Nephron (organoid): ENCODE data around the gene SPTLC3.

Experiments
- H3K27ac Mint-ChIP-seq, 3 experiments: 2 replicates each; pipeline ENCODE4 v1.8.0; 2020; ENCODE audit warnings: mixed read lengths in 3 of 3, mild to moderate bottlenecking in 2 of 3, moderate library complexity in 1 of 3
- H3K27me3 Mint-ChIP-seq: 2 replicates; pipeline ENCODE4 v1.8.0; 2021; ENCODE audit warnings: low read depth, mild to moderate bottlenecking, moderate library complexity, mixed read lengths
- H3K36me3 Mint-ChIP-seq: 2 replicates; pipeline ENCODE4 v1.8.0; 2020; ENCODE audit warnings: low read depth, mixed read lengths
- H3K4me1 Mint-ChIP-seq: 2 replicates; pipeline ENCODE4 v1.8.0; 2020; ENCODE audit warnings: mixed read lengths
- H3K4me3 Mint-ChIP-seq, 3 experiments: 2 replicates each; pipeline ENCODE4 v1.8.0; 2020; ENCODE audit warnings: mild to moderate bottlenecking in 3 of 3, mixed read lengths in 3 of 3, moderate library complexity in 2 of 3
- H3K9me3 Mint-ChIP-seq: 2 replicates; pipeline ENCODE4 v1.8.0; 2020; ENCODE audit warnings: mixed read lengths
- CTCF ChIP-seq, 3 experiments: fragments of 200-600 bp; sonication (generic); IDR thresholded peaks; one replicate each; pipeline ENCODE4 v1.5.0; 2021; ENCODE audit warnings: antibody characterized with exemption in 3 of 3; ENCODE audit not compliant: unreplicated experiment in 3 of 3

SPTLC3 gene

DNA sequence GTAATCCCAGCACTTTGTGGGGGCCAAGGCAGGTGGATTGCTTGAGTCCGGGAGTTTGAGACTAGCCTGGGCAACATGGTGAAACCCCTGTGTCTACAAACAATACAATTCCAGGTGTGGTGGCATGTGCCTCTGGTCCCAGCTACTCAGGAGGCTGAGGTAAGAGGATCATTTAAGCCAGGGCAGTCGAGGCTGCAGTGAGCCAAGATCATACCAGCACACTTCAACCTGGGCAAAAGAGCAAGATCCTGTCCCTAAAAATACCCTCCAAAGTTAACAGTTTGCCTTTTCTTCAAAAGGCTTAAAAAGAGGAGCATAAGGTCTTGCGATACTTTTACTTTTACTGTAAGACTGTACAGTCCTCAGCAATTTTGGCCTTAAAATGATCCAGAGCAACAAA is 10.7 kb upstream of the SPTLC3 start:
- Mint-ChIP-seq H3K36me3 (no peaks in the 10 kb centered on the region), H3K9me3 (no peaks in the 10 kb centered on the region), H3K4me1 (no peaks in the 10 kb centered on the region), H3K27ac (no peak overlapping the region), H3K27me3 (peaks cover 8% of the 10 kb centered on the region), H3K4me3 (no peak overlapping the region)
- no peak for TF ChIP-seq CTCF (IDR thresholded peaks at IDR 0.05; ENCODE audit: unreplicated experiment in 3 of 3)

DNA sequence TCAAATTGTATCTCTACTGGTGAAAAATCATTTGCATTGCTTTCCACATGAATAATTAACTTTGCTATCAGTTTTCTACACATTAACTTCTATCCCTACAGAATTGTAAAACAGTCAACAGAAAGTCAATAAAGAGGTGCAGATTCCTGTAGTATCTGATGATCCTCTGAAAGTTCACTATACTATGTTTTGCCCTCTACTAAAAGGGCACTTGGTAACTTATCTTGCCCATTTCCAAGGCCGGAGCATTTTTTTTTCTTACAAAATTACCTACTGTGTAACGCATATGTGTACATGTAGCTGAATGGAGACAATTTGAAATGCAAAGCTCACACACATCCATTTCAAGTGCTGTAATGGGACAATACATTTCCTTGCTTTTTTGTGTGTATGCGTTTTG is 9.6 kb upstream of the SPTLC3 start:
- H3K27ac Mint-ChIP-seq, result no peak overlapping the region
- H3K4me3 Mint-ChIP-seq, result no peak overlapping the region
- H3K4me1 Mint-ChIP-seq, result no peaks in the 10 kb centered on the region
- H3K27me3 Mint-ChIP-seq, result peaks cover 8% of the 10 kb centered on the region
- TF ChIP-seq CTCF (IDR thresholded peaks at IDR 0.05; ENCODE audit: unreplicated experiment in 3 of 3), result no peak
- no peaks in the 10 kb centered on the region for H3K9me3 Mint-ChIP-seq
- no peaks in the 10 kb centered on the region for H3K36me3 Mint-ChIP-seq

GRCh38 chr20:13002251-13002650 is 6.5 kb upstream of the SPTLC3 start:
- H3K4me1 Mint-ChIP-seq, result no peaks in the 10 kb centered on the region
- H3K36me3 Mint-ChIP-seq, result no peaks in the 10 kb centered on the region
- H3K9me3 Mint-ChIP-seq, result no peaks in the 10 kb centered on the region
- peak overlapping the region; percentile 29 to 71 (median 42) for H3K27ac Mint-ChIP-seq
- TF ChIP-seq CTCF (IDR thresholded peaks at IDR 0.05; ENCODE audit: unreplicated experiment in 3 of 3), result no peak
- H3K27me3 Mint-ChIP-seq, result peaks cover 8% of the 10 kb centered on the region
- no peak overlapping the region for H3K4me3 Mint-ChIP-seq

- Mint-ChIP-seq H3K4me1 (peaks cover 20% of the 10 kb centered on the region), H3K27ac (no peak overlapping the region), H3K9me3 (no peaks in the 10 kb centered on the region), H3K27me3 (peaks cover 6% of the 10 kb centered on the region), H3K4me3 (peak overlapping the region in 2 of 3 experiments; percentile 2 to 18), H3K36me3 (no peaks in the 10 kb centered on the region)
- no peak for TF ChIP-seq CTCF (IDR thresholded peaks at IDR 0.05; ENCODE audit: unreplicated experiment in 3 of 3)
Measured at GRCh38 chr20:13006825-13007224, 1.9 kb upstream of the SPTLC3 start.

DNA sequence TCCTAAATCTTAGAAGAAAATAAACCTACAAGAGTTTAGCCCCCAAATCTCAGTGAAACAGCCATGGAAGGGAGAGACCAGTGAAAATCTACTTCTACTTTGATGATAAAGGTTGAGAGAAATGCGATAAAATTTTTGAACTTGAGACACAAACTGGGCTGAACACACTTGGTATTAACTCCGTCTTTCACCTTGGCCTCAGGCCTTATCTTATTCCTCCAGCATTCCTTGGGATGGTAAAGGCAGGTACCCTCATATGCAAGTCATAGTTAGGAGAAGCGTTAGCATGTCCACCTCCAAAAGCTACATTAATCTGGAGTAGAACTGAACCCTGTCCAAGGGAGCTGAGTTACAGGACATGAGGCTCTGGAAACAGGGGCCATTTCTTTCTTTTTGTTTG is 1.2 kb upstream of the SPTLC3 start:
- Mint-ChIP-seq H3K9me3 (no peaks in the 10 kb centered on the region), H3K27me3 (peaks cover 4% of the 10 kb centered on the region), H3K27ac (no peak overlapping the region), H3K4me3 (no peak overlapping the region), H3K4me1 (peaks cover 22% of the 10 kb centered on the region), H3K36me3 (no peaks in the 10 kb centered on the region)
- TF ChIP-seq CTCF (IDR thresholded peaks at IDR 0.05; ENCODE audit: unreplicated experiment in 3 of 3), result no peak

DNA sequence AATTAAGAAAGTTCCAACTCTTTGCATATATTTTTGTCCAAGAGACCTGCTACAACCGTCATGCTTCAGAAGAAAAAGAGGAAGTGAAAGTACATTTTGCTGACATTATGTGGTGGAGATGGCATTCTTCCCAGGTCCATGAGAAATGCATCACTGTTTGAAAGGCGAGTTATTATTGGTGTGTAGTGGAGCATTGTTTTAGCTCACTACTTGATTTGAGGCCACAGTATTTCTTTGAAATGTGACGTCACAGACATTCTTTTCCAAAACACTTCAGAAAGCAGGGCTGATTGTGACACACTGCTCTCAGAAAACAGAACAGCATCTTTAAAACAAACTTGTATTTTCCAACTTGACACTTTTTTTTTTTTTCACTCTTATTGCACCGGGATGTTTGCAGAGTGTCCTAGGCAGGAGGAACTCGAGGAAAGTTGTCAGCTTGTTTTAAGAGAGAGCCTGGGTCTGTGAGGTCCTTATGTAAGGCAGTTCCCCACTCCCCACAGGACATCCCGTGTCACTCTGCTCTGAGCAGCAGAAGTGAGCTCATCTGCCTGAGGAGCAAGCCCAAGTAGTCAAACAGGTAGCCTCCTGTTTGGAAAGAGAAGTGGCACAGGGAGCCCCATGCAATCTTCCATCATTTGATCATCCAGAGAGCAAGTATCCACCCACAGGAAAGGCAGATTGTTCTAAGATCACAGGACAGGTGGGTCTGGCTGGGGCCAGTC is 1.1 kb downstream of the SPTLC3 start:
- H3K36me3 Mint-ChIP-seq, result peaks cover 5% of the 10 kb centered on the region
- H3K9me3 Mint-ChIP-seq, result no peaks in the 10 kb centered on the region
- H3K27me3 Mint-ChIP-seq, result peaks cover 4% of the 10 kb centered on the region
- peaks cover 41% of the 10 kb centered on the region for H3K4me1 Mint-ChIP-seq
- peak overlapping the region; percentile 82 to 90 (median 85) for H3K27ac Mint-ChIP-seq
- no peak for TF ChIP-seq CTCF (IDR thresholded peaks at IDR 0.05; ENCODE audit: unreplicated experiment in 3 of 3)
- peak overlapping the region; percentile 84 to 93 (median 89) for H3K4me3 Mint-ChIP-seq
